H1 (cell line): ENCODE measurements around the gene NLRC5.

ENCODE experiments used
- CEBPB ChIP-seq: IDR thresholded peaks from 2 replicates; pipeline ENCODE4 v1.6.1; 2012; ENCODE audit warnings: low read depth, low read length
- CTCF ChIP-seq, 3 experiments: IDR thresholded peaks; 1 replicate in 2 of 3; 2 replicates in 1 of 3; pipeline versions ENCODE4 v1.5.1 to v1.6.1; 2011; ENCODE audit warnings: low read length in 3 of 3, mild to moderate bottlenecking in 3 of 3, inconsistent platforms in 2 of 3, low read depth in 1 of 3, moderate library complexity in 1 of 3; ENCODE audit not compliant: insufficient read depth in 1 of 3; ENCODE audit errors: control extremely low read depth in 1 of 3
- EP300 ChIP-seq, 2 experiments: IDR thresholded peaks; 1 replicate in 1 of 2; 2 replicates in 1 of 2; pipeline ENCODE4 v1.6.1; 2011 to 2012; ENCODE audit warnings: low read depth in 2 of 2, low read length in 2 of 2, mild to moderate bottlenecking in 2 of 2, borderline replicate concordance in 1 of 2, inconsistent platforms in 1 of 2, moderate library complexity in 1 of 2
- HDAC2 ChIP-seq, 2 experiments: fragments of 300-600 bp in 1 of 2; sonication (generic) in 1 of 2; IDR thresholded peaks; 2 replicates each; pipeline ENCODE4 v1.6.1; 2011 to 2012; ENCODE audit warnings: low read depth in 2 of 2, low read length in 2 of 2, mild to moderate bottlenecking in 2 of 2, moderate library complexity in 2 of 2, borderline replicate concordance in 1 of 2, inconsistent platforms in 1 of 2
- KDM5A ChIP-seq: fragments of 200-600 bp; IDR thresholded peaks from 2 replicates; pipeline ENCODE4 v1.7.1; 2012; ENCODE audit warnings: mild to moderate bottlenecking, low read length, inconsistent platforms, mixed read lengths
- NRF1 ChIP-seq: IDR thresholded peaks from 2 replicates; pipeline ENCODE4 v1.6.1; 2011; ENCODE audit warnings: mild to moderate bottlenecking, low read depth, low read length, improper control_type of control experiment
- POLR2A ChIP-seq, 2 experiments: IDR thresholded peaks; 1 replicate in 1 of 2; 2 replicates in 1 of 2; pipeline ENCODE4 v1.6.1; 2011; ENCODE audit warnings: low read depth in 2 of 2, low read length in 2 of 2, mild to moderate bottlenecking in 2 of 2; ENCODE audit errors: control extremely low read depth in 1 of 2
- POLR2AphosphoS5 ChIP-seq: IDR thresholded peaks from 2 replicates; pipeline ENCODE4 v1.6.1; 2011; ENCODE audit warnings: low read depth, low read length
- RNF2 ChIP-seq: fragments of 200-900, 300-1000 bp; sonication (generic); IDR thresholded peaks from 2 replicates; pipeline ENCODE4 v1.7.1; 2016; ENCODE audit warnings: borderline replicate concordance, low read depth, mild to moderate bottlenecking, antibody characterized with exemption, low read length; ENCODE audit not compliant: poor library complexity, severe bottlenecking; ENCODE audit errors: missing control alignments
- SAP30 ChIP-seq: fragments of 300-600 bp; sonication (generic); IDR thresholded peaks from 2 replicates; pipeline ENCODE4 v1.7.1; 2012; ENCODE audit warnings: low read length, moderate library complexity, mild to moderate bottlenecking, inconsistent platforms; ENCODE audit not compliant: insufficient read depth, insufficient replicate concordance
- SP1 ChIP-seq: IDR thresholded peaks from 2 replicates; pipeline ENCODE4 v1.6.1; 2011; ENCODE audit warnings: low read depth, low read length

GRCh38 chr16:56974549-56975300, 14.6 kb upstream of the NLRC5 start:
- no peak for TF ChIP-seq POLR2AphosphoS5
- no peak for TF ChIP-seq SAP30
- TF ChIP-seq CTCF (IDR thresholded peaks at IDR 0.05; ENCODE audit: control extremely low read depth in 1 of 3, insufficient read depth in 1 of 3, low read depth in 1 of 3, low read length in 3 of 3), result no peak
- no peak for TF ChIP-seq KDM5A
- no peak for TF ChIP-seq EP300 (IDR thresholded peaks at IDR 0.05; ENCODE audit: borderline replicate concordance in 1 of 2, low read depth in 2 of 2, low read length in 2 of 2)
- no peak for TF ChIP-seq SP1
- no peak for TF ChIP-seq RNF2
- no peak for TF ChIP-seq POLR2A (IDR thresholded peaks at IDR 0.05; ENCODE audit: control extremely low read depth in 1 of 2, low read depth in 2 of 2, low read length in 2 of 2)
- TF ChIP-seq CEBPB, result no peak
- no peak for TF ChIP-seq NRF1
- no peak for TF ChIP-seq HDAC2 (IDR thresholded peaks at IDR 0.05; ENCODE audit: borderline replicate concordance in 1 of 2, low read depth in 2 of 2, low read length in 2 of 2)
